IMR-90 (cell line): ENCODE data around the gene MSRB1.

Source experiments
- BHLHE40 ChIP-seq: fragments of 150-350 bp; IDR thresholded peaks from 2 replicates; pipeline ENCODE4 v1.6.1; 2016; ENCODE audit warnings: mild to moderate bottlenecking, low read depth, low read length
- CEBPB ChIP-seq: IDR thresholded peaks from 2 replicates; pipeline ENCODE4 v1.6.1; 2012; ENCODE audit warnings: low read depth, low read length, improper control_type of control experiment
- ELK1 ChIP-seq: fragments of 150-350 bp; IDR thresholded peaks from 2 replicates; pipeline ENCODE4 v1.6.1; 2016; ENCODE audit warnings: low read depth, mild to moderate bottlenecking, low read length, moderate library complexity, borderline replicate concordance
- FOS ChIP-seq: fragments of 150-350 bp; IDR thresholded peaks from 2 replicates; pipeline ENCODE4 v1.6.1; 2016; ENCODE audit warnings: low read depth, low read length
- MAFK ChIP-seq: IDR thresholded peaks from 2 replicates; pipeline ENCODE4 v1.6.1; 2012; ENCODE audit warnings: low read depth, low read length, improper control_type of control experiment
- POLR2A ChIP-seq: IDR thresholded peaks from 2 replicates; pipeline ENCODE4 v1.6.1; 2012; ENCODE audit warnings: mild to moderate bottlenecking, low read depth, low read length
- RCOR1 ChIP-seq: IDR thresholded peaks from 2 replicates; pipeline ENCODE4 v1.6.1; 2012; ENCODE audit warnings: mild to moderate bottlenecking, low read length, improper control_type of control experiment; ENCODE audit not compliant: insufficient replicate concordance
- RFX5 ChIP-seq: IDR thresholded peaks from 2 replicates; pipeline ENCODE4 v1.8.0; 2012; ENCODE audit warnings: low read depth, mild to moderate bottlenecking, low read length, moderate library complexity
- SMC3 ChIP-seq: fragments of 150-350 bp; IDR thresholded peaks from 2 replicates; pipeline ENCODE4 v1.6.1; 2016; ENCODE audit warnings: low read depth, mild to moderate bottlenecking, antibody characterized with exemption, low read length, moderate library complexity
- TF ChIP-seq, protein P1 (sequence below): conservative IDR thresholded peaks from 2 replicates; pipeline ENCODE4 v1.5.1; 2012; ENCODE audit warnings: mild to moderate bottlenecking, low read depth, low read length, improper control_type of control experiment
- TF ChIP-seq, protein P2 (sequence below): fragments of 150-350 bp; IDR thresholded peaks from 2 replicates; pipeline ENCODE4 v1.6.1; 2017; ENCODE audit warnings: mild to moderate bottlenecking, antibody characterized with exemption, low read length, low read depth

- TF ChIP-seq CEBPB (peak; percentile 42; the same call in 1 of the 2 replicates), BHLHE40 (peak; percentile 61), MAFK (no peak), POLR2A (peak; percentile 75), SMC3 (peak; percentile 26; the same call in 1 of the 2 replicates), RFX5 (no peak), FOS (no peak), RCOR1 (no peak), ELK1 (no peak)
- TF ChIP-seq, protein P1, sequence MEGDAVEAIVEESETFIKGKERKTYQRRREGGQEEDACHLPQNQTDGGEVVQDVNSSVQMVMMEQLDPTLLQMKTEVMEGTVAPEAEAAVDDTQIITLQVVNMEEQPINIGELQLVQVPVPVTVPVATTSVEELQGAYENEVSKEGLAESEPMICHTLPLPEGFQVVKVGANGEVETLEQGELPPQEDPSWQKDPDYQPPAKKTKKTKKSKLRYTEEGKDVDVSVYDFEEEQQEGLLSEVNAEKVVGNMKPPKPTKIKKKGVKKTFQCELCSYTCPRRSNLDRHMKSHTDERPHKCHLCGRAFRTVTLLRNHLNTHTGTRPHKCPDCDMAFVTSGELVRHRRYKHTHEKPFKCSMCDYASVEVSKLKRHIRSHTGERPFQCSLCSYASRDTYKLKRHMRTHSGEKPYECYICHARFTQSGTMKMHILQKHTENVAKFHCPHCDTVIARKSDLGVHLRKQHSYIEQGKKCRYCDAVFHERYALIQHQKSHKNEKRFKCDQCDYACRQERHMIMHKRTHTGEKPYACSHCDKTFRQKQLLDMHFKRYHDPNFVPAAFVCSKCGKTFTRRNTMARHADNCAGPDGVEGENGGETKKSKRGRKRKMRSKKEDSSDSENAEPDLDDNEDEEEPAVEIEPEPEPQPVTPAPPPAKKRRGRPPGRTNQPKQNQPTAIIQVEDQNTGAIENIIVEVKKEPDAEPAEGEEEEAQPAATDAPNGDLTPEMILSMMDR = peak; percentile 54
- TF ChIP-seq, protein P2, sequence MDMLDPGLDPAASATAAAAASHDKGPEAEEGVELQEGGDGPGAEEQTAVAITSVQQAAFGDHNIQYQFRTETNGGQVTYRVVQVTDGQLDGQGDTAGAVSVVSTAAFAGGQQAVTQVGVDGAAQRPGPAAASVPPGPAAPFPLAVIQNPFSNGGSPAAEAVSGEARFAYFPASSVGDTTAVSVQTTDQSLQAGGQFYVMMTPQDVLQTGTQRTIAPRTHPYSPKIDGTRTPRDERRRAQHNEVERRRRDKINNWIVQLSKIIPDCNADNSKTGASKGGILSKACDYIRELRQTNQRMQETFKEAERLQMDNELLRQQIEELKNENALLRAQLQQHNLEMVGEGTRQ = no peak
Observed at GRCh38 chr16:1983544-1984346, 40.7 kb upstream of the MSRB1 start, which contains the start of gene GFER.
